Motor neuron (in vitro differentiated cells): ENCODE measurements around the gene OLFML2A. TPM values are rescaled to one million over a fixed set of nuclear protein-coding genes. Genes with fewer than 3 reads are reported as not detected.
A peak's percentile ranks its signal among the peaks of the same experiment; 100 is the strongest.
"Not testable (repeated sequence)": the region's sequence is repeated elsewhere in the genome, so short reads cannot be mapped to it uniquely, and the experiment has no call there.

ENCODE experiments used
- ATAC-seq, 8 experiments: fragments of 200-7000 bp; cut with Tn5 transposase; replicated peaks in 6 of 8; 2 replicates each; pipeline ENCODE4 v1.8.0; 2021; ENCODE audit warnings: mild to moderate bottlenecking in 8 of 8, moderate library complexity in 8 of 8
- H3K27ac ChIP-seq, 2 donors: fragments of 250-450 bp; sonication (Bioruptor Pico); 2 replicates each; pipeline ENCODE4 v1.9.0; 2021; ENCODE audit warnings: antibody characterized with exemption in 2 of 2, mild to moderate bottlenecking in 2 of 2, moderate library complexity in 1 of 2
- H3K4me1 ChIP-seq, 2 donors: fragments of 250-450 bp; sonication (Bioruptor Pico); replicated peaks in 1 of 2; 2 replicates each; pipeline ENCODE4 v1.6.1; 2021; ENCODE audit warnings: antibody characterized with exemption in 2 of 2, mild to moderate bottlenecking in 2 of 2, moderate library complexity in 1 of 2
- H3K4me3 ChIP-seq, 5 donors: fragments of 250-450 bp; sonication (Bioruptor Pico); 2 replicates each; pipeline ENCODE4 v1.9.0; 2021; ENCODE audit warnings: antibody characterized with exemption in 5 of 5, mild to moderate bottlenecking in 5 of 5, moderate library complexity in 4 of 5
- WGBS, 10 experiments: fragments of 450-650 bp; shearing (Covaris generic); methylation state at CpG; one replicate each; pipeline ENCODE4 v1.0.0; 2022; 5-methylcytosine and 5-hydroxymethylcytosine counted together
- in situ Hi-C, 9 experiments: fragments of 400-800 bp; cut with MboI; loops; one replicate each; pipeline ENCODE4 v1.15.0; 2021; ENCODE audit warnings: low sequenced_read_pairs in 9 of 9, low pct_unique_long_range_greater_than_20kb in 2 of 9; ENCODE audit not compliant: unreplicated experiment in 9 of 9
- total RNA-seq, 8 experiments: library from RNA; unstranded; fragments of 300-600 nt; gene quantifications; 2 replicates each; pipeline versions ENCODE4 v1.2.3 to v1.2.4, GENCODE V29; 2022

The OLFML2A gene
- total RNA-seq, result 10 to 100 TPM in 1 of 8 experiments, 1 to 10 TPM in 1, under 1 TPM in 6; 0.10 to 14.3 (median 0.37) TPM

- H3K4me1 ChIP-seq, result peaks cover 3 to 13% of the 10 kb centered on the region in 2 donors
- in situ Hi-C loops, result loop anchor here in 5 of 9 experiments (10.0 kb wide), 3 partner anchors 68 to 598 kb away; partner anchors contain the start of gene WDR38 (in 2 of the 5)
- peak; percentile 41 to 77 (median 72) for ATAC-seq
- H3K27ac ChIP-seq, result no peak within 1 kb of the TSS
- 0 to 20% methylated on average over 2 to 3 of the region's 87 CpGs; no CpG with 5 or more reads in 8 of the 10 experiments for WGBS, 10 experiments
- peak within 1 kb of the TSS; percentile 35 to 49 (median 40) for H3K4me3 ChIP-seq
Observed at GRCh38 chr9:124776954-124777648, at the start of gene OLFML2A. Gene OLFML2A (plus strand): TSS chr9:124777133. CDS start chr9:124777271, 138 bp downstream.

GRCh38 chr9:124730772-124731171, 46.2 kb upstream of the OLFML2A start:
- ATAC-seq, result no peak
- H3K27ac ChIP-seq, result no peak overlapping the region
- H3K4me3 ChIP-seq, result no peak overlapping the region
- H3K4me1 ChIP-seq, result peaks cover 0 to 11% of the 10 kb centered on the region in 2 donors
- 92 to 100% (median 100%) methylated on average over 1 to 2 of the region's 2 CpGs; no CpG with 5 or more reads in 4 of the 10 experiments for WGBS, 10 experiments
- in situ Hi-C loops, result no loop called here

GRCh38 chr9:124733964-124734740, 42.8 kb upstream of the OLFML2A start:
- peaks cover 0 to 11% of the 10 kb centered on the region in 2 donors for H3K4me1 ChIP-seq
- H3K4me3 ChIP-seq, result no peak overlapping the region
- WGBS, 10 experiments, result 84 to 100% (median 89%) methylated on average over 1 to 12 of the region's 14 CpGs
- ATAC-seq, result no peak
- in situ Hi-C loops, result no loop called here
- H3K27ac ChIP-seq, result no peak overlapping the region

DNA sequence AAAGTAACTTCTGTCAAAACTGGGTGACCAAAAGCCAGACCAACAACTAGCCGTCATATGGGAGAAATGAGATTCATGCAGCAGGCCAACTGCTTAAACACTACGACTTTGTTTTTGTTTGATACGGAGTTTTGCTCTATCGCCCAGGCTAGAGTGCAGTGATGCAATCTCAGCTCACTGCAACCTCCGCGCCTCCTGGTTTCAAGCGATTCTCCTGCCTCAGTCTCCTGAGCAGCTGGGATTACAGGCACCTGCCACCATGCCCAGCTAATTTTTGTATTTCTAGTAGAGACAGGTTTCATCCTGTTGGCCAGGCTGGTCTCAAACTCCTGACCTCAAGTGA, 42.2 kb upstream of the OLFML2A start:
- H3K27ac ChIP-seq, in situ Hi-C loops, H3K4me3 ChIP-seq: not testable (repeated sequence)
- H3K4me1 ChIP-seq, result peaks cover 0 to 11% of the 10 kb centered on the region in 2 donors
- ATAC-seq, result peak in 1 of 8 experiments; percentile 13
- WGBS, 10 experiments, result 77 to 100% (median 88%) methylated on average over 1 to 7 of the region's 7 CpGs; no CpG with 5 or more reads in 2 of the 10 experiments

DNA sequence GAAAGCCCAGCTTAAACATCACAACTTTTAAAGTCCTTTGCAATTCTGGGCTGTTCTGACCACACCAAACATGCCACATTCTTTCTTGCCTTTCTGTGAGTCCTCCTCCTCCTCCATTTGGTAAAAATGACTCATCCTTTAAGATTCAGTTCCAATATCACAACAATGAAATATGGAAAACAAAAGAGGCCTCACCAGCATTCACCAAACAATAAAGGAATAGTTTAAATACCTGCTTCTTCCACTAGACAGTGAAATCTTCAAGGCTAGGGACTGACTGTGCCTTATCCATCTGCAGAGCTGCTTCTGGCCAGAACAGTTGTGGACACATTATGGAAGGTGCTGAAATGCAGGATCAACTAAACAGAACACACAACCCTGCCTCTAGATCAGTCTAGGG, 41.8 kb upstream of the OLFML2A start:
- in situ Hi-C loops, result no loop called here
- Histone ChIP-seq H3K4me1 (peaks cover 0 to 11% of the 10 kb centered on the region in 2 donors), H3K27ac (no peak overlapping the region), H3K4me3 (no peak overlapping the region)
- ATAC-seq, result peak in 7 of 8 experiments; percentile 35 to 96 (median 53)

- H3K4me1 ChIP-seq, result peaks cover 9 to 13% of the 10 kb centered on the region in 2 donors
- H3K4me3 ChIP-seq, ATAC-seq, H3K27ac ChIP-seq, in situ Hi-C loops: not testable (repeated sequence)
- WGBS, 10 experiments, result 67 to 100% (median 95%) methylated on average over 1 to 6 of the region's 7 CpGs; no CpG with 5 or more reads in 1 of the 10 experiments
Observed at GRCh38 chr9:124738075-124738474, 38.9 kb upstream of the OLFML2A start.

GRCh38 chr9:124739360-124739759, 37.6 kb upstream of the OLFML2A start:
- Histone ChIP-seq H3K27ac (no peak overlapping the region), H3K4me3 (no peak overlapping the region), H3K4me1 (peaks cover 14 to 22% of the 10 kb centered on the region in 2 donors)
- WGBS, 10 experiments, result 69 to 100% (median 93%) methylated on average over 1 to 2 of the region's 2 CpGs; no CpG with 5 or more reads in 2 of the 10 experiments
- ATAC-seq, result no peak
- in situ Hi-C loops, result no loop called here

GRCh38 chr9:124741149-124741548, 35.8 kb upstream of the OLFML2A start:
- Histone ChIP-seq H3K4me1 (peaks cover 12 to 14% of the 10 kb centered on the region in 2 donors), H3K27ac (no peak overlapping the region), H3K4me3 (no peak overlapping the region)
- peak in 2 of 8 experiments; percentile 26 to 36 for ATAC-seq
- in situ Hi-C loops, result no loop called here
- WGBS, 10 experiments, result 78 to 100% (median 94%) methylated on average over 2 to 4 of the region's 4 CpGs

DNA sequence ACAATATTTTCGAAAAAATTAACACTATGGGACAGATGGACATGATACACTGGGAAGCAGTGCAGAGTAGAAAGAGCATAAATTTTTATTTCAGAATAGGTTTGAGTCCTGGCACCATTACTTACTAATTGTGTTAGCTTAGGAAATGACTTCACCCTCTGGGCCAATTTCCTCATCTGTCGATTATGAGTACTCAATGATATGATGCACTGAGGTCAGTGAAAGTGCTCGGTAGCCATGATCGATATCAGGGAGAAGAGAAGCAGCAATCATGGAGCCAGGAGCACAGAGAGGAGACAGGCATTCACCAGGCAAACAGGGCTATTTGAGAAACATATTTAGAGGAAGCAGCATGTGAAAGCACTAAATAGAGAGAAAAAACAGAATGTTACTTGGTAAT, 35.3 kb upstream of the OLFML2A start:
- Histone ChIP-seq H3K4me3 (no peak overlapping the region), H3K27ac (no peak overlapping the region), H3K4me1 (peaks cover 12 to 14% of the 10 kb centered on the region in 2 donors)
- in situ Hi-C loops, result no loop called here
- peak in 3 of 8 experiments; percentile 61 to 78 (median 74) for ATAC-seq
- 57 to 97% (median 87%) methylated on average over 2 to 4 of the region's 4 CpGs; no CpG with 5 or more reads in 1 of the 10 experiments for WGBS, 10 experiments

- in situ Hi-C loops, result no loop called here
- no peak overlapping the region for H3K4me3 ChIP-seq
- no peak overlapping the region for H3K27ac ChIP-seq
- ATAC-seq, result peak in 2 of 8 experiments; percentile 6 to 15
- H3K4me1 ChIP-seq, result peaks cover 14 to 19% of the 10 kb centered on the region in 2 donors
Observed at GRCh38 chr9:124742940-124743339, 34.0 kb upstream of the OLFML2A start.

DNA sequence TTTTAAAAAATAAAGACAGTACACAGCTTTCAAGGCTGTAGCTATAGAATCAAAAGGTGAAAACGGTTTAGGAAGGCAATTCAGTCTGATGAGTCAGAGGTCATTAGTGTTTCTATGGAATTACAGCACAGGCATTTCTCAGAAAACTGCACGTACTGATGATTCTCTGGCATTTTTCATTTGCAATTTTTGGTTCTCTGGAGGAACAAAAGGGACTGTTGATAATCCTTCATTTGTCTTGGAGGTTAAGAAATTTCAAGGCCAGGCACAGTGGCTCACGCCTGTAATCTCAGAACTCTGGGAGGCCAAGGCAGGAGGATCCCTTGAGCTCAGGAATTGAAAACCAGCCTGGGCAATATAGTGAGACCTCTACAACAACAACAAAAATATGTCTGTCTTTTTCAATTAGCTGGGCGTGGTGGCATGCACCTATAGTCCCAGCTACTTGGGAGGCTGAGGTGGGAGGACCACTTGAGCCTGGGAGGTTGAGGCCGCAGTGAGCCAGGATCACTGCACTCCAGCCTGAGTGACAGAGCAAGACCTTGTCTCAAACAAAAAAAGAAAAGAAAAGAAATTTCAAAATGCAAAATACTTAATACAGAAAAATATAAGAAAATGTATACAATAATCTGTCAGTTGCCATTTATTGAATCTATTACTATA, 33.1 kb upstream of the OLFML2A start:
- peak overlapping the region in 1 of 2 donors; percentile 18 for H3K27ac ChIP-seq
- 33 to 100% (median 51%) methylated on average over 1 to 5 of the region's 5 CpGs for WGBS, 10 experiments
- in situ Hi-C loops, result no loop called here
- no peak overlapping the region for H3K4me3 ChIP-seq
- H3K4me1 ChIP-seq, result peaks cover 14 to 19% of the 10 kb centered on the region in 2 donors
- ATAC-seq, result peak in 5 of 8 experiments; percentile 58 to 69 (median 64)

- no peak overlapping the region for H3K4me3 ChIP-seq
- in situ Hi-C loops, result no loop called here
- H3K4me1 ChIP-seq, result peaks cover 9 to 19% of the 10 kb centered on the region in 2 donors
- WGBS, 10 experiments, result 68 to 100% (median 78%) methylated on average over 1 to 3 of the region's 4 CpGs; no CpG with 5 or more reads in 3 of the 10 experiments
- peak in 5 of 8 experiments; percentile 27 to 41 (median 32) for ATAC-seq
- H3K27ac ChIP-seq, result no peak overlapping the region
Observed at GRCh38 chr9:124747065-124747464, 29.9 kb upstream of the OLFML2A start.

DNA sequence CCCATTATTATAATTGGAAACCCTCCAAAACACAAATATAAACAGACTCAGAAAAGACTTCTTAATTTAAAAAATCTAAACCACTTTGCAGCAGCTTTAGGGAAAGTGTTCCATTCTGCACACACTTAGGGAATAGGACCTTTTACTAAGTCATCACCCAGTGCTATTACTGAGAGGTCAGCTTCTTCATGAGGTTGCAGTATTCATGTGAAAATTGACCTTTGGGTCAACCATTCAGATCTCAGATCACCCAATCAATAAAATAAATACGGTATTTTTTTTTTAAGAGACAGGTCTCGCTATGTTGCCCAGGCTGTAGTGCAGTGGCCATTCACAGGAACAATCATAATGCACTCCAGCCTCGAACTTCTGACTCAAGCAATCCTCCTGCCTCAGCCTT, 27.6 kb upstream of the OLFML2A start:
- no peak for ATAC-seq
- in situ Hi-C loops, result no loop called here

More for the DNA sequence above, 27.6 kb upstream of the OLFML2A start:
- WGBS, 10 experiments, result 71 to 100% (median 100%) methylated on average over 1 to 3 of the region's 3 CpGs; no CpG with 5 or more reads in 2 of the 10 experiments
- no peak overlapping the region for H3K27ac ChIP-seq
- peaks cover 9 to 18% of the 10 kb centered on the region in 2 donors for H3K4me1 ChIP-seq
- no peak overlapping the region for H3K4me3 ChIP-seq
